Mucosa of descending colon (tissue), 3 donors: ENCODE data around the gene GPRC5B. TPM values are rescaled to one million over a fixed set of nuclear protein-coding genes. Genes with fewer than 3 reads are reported as not detected.

Experiments
- ATAC-seq: fragments of 200-7000 bp; cut with Tn5 transposase; one replicate; pipeline ENCODE4 v1.9.1; 2020; ENCODE audit warnings: mild to moderate bottlenecking, moderate library complexity
- DNase-seq, 3 donors: peaks; one replicate each; pipeline ENCODE4 v3.0.0-alpha.2; 2020
- H3K36me3 ChIP-seq: fragments of 200-600 bp; one replicate; pipeline ENCODE4 v1.8.0; 2021; ENCODE audit warnings: low read depth, mild to moderate bottlenecking
- H3K4me1 ChIP-seq: fragments of 200-600 bp; one replicate; pipeline ENCODE4 v1.8.0; 2021; ENCODE audit warnings: low read depth, mild to moderate bottlenecking
- H3K4me3 ChIP-seq: fragments of 200-600 bp; one replicate; pipeline ENCODE4 v1.8.0; 2021; ENCODE audit warnings: mild to moderate bottlenecking
- H3K9me3 ChIP-seq: fragments of 200-600 bp; one replicate; pipeline ENCODE4 v1.8.0; 2021; ENCODE audit warnings: mild to moderate bottlenecking
- intact Hi-C, 2 donors: fragments of 100-400 bp; cut with DNase I in 1 of 2; cut with micrococcal nuclease in 1 of 2; formaldehyde crosslinking; loops; one replicate each; pipeline versions ENCODE4 v1.11.0 to v1.11.1; 2022; cut with DNase I, micrococcal nuclease
- total RNA-seq, 3 donors: library from RNA; stranded (reverse); fragmentation: NEBNext Ultra II Directional in 2 of 3; extraction: Animal tissue kit (Norgen Biotek cat#: 25700) in 2 of 3; gene quantifications; one replicate each; pipeline versions ENCODE4 v1.2.1 to v1.2.4, GENCODE V29; 2021 to 2023
- TF ChIP-seq, protein P1 (sequence below): fragments of 200-600 bp; IDR thresholded peaks from one replicate; pipeline ENCODE4 v1.8.0; 2022; ENCODE audit warnings: antibody characterized with exemption, mild to moderate bottlenecking
- donor health status: DM: no; HTN: no; CAD: no; lungs with moderate emphysema.
- donor health status: DM: no; HTN: no; CAD: no.
- donor health status: DM: no; HTN: yes; CAD: no.

GPRC5B gene
- total RNA-seq, 3 donors from 2014 or later: 2.8 to 14.6 (median 6.2) TPM

DNA sequence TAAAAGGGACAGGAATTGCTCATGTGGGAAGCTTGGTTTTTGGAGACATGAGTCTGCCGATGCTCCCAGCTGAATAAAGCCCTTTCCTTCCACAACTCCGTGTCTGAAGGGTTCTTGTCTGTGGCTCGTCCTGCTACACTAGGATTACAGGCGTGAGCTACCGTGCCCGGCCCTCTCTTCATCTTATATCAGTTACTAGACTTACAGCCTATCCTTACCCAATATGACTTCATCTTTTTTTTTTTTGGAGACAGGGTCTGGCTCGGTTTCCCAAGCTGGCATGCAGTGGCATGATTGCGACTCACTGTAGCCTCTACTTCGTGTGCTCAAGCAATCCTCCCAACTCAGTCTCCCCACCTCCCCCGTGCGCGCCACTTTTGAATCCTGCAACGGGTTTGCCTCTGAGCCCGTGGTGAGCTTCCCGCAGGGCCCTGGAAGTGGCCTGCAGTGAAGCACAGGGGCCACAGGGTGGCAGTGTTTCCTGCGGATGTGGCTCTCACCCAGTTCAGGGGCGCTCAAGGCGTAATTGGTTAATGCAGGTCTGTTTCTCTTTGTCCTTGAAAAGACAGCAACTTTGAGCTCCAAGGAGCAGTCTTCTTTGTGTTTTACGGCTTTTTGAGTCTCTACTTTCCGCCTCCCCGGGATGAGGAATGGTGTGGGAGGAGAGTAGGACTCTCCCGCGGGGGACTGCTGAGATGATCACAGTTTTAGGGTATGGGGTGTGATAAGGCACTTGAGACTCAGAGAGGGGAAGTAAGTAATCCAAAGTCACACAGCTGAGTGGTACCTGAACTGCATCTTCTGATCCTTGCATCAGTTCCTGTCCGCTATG, 22.7 kb upstream of the GPRC5B start:
- no peaks in the 10 kb centered on the region for H3K36me3 ChIP-seq
- ATAC-seq (peak; percentile 97), DNase-seq (peak in 2 of 3 donors; percentile 68 to 70)
- intact Hi-C loops: loop anchor here in 1 of 2 donors (2.0 kb wide), 1 partner anchor 393 kb away; no protein-coding TSS in a partner anchor
- H3K9me3 ChIP-seq: no peaks in the 10 kb centered on the region
- TF ChIP-seq, protein P1, sequence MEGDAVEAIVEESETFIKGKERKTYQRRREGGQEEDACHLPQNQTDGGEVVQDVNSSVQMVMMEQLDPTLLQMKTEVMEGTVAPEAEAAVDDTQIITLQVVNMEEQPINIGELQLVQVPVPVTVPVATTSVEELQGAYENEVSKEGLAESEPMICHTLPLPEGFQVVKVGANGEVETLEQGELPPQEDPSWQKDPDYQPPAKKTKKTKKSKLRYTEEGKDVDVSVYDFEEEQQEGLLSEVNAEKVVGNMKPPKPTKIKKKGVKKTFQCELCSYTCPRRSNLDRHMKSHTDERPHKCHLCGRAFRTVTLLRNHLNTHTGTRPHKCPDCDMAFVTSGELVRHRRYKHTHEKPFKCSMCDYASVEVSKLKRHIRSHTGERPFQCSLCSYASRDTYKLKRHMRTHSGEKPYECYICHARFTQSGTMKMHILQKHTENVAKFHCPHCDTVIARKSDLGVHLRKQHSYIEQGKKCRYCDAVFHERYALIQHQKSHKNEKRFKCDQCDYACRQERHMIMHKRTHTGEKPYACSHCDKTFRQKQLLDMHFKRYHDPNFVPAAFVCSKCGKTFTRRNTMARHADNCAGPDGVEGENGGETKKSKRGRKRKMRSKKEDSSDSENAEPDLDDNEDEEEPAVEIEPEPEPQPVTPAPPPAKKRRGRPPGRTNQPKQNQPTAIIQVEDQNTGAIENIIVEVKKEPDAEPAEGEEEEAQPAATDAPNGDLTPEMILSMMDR: peak; percentile 94
- no peak overlapping the region for H3K4me3 ChIP-seq
- H3K4me1 ChIP-seq: no peaks in the 10 kb centered on the region

DNA sequence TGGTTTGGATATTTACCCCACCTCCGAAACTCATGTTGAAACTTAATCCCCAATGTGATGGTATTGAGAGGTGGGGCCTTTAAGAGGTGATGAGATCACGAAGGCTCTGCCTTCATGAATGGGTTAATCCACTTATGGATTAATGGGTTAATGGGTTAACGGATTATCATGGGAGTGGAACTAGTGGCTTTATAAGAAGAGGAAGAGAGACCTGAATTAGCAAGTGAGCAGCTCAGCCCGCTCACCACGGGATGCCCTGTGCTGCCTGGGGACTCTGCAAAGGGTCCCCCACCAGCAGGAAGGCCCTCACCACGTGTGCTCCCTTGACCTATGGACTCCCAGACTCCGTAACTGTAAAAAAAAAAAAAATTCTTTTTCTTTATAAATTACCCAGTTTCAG, 16.5 kb upstream of the GPRC5B start:
- ATAC-seq: no peak
- intact Hi-C loops: no loop called here
- no peaks in the 10 kb centered on the region for H3K9me3 ChIP-seq
- no peak for DNase-seq
- H3K4me1 ChIP-seq: no peaks in the 10 kb centered on the region
- TF ChIP-seq, protein P1: no peak
- H3K4me3 ChIP-seq: no peak overlapping the region
- no peaks in the 10 kb centered on the region for H3K36me3 ChIP-seq

DNA sequence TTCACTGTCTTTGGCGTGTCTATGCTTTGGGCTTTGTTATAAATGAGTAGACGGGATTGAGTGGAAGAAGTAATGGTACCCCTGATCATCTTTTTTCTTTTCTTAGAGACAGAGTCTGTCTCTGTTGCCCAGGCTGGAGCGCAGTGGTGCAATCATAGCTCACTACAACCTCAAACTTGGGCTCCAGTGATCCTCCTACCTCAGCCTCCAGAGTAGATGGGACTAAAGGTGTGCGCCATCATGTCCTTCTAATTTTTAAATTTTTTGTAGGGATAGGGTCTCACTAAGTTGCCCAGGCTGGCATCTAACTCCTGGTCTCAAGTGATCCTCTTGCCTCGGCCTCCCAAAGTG, 14.9 kb upstream of the GPRC5B start:
- Histone ChIP-seq H3K9me3 (no peaks in the 10 kb centered on the region), H3K4me1 (no peaks in the 10 kb centered on the region), H3K4me3 (no peak overlapping the region), H3K36me3 (no peaks in the 10 kb centered on the region)
- no peak for ATAC-seq
- TF ChIP-seq, protein P1: no peak
- no peak for DNase-seq
- intact Hi-C loops: loop anchor here in 1 of 2 donors (5.0 kb wide), 1 partner anchor 483 kb away; no protein-coding TSS in a partner anchor

DNA sequence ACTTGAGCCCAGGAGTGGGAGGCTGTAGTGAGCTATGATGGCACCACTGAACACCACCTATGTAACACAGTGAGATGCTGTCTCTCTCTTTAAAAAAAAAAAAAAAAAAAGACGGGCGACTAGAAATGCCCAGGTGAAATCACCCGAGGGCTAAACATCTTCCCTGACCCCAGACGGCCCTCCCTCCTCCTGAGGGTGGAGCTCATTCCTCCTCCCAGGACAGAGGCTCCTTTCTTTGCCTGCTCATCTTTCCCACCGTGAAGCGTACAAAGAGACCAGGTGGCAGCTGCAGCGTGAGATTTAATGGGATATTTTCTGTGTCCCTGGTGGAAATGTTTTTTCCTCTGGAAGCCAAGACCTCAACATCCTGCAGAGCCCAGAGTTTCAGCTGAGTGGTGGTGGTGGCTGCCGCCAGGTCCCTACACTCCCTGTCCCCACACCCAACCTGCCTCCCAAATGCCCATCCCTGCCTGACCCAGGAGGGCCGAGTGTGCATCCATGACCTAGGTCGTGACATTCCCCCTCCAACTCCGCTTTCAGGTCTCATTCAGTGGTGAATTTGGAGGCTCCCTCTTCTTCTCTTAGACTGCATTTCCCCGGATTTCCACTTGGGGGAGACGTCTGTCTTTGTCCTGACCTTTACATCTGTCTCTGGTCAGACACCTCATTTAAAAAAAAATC, 14.4 kb upstream of the GPRC5B start:
- intact Hi-C loops: loop anchor here in 1 of 2 donors (5.0 kb wide), 1 partner anchor 483 kb away; no protein-coding TSS in a partner anchor
- DNase-seq (peak in 1 of 3 donors; percentile 74), ATAC-seq (peak; percentile 70)
- H3K36me3 ChIP-seq: no peaks in the 10 kb centered on the region
- no peaks in the 10 kb centered on the region for H3K9me3 ChIP-seq
- TF ChIP-seq, protein P1: peak; percentile 19
- no peaks in the 10 kb centered on the region for H3K4me1 ChIP-seq
- no peak overlapping the region for H3K4me3 ChIP-seq

DNA sequence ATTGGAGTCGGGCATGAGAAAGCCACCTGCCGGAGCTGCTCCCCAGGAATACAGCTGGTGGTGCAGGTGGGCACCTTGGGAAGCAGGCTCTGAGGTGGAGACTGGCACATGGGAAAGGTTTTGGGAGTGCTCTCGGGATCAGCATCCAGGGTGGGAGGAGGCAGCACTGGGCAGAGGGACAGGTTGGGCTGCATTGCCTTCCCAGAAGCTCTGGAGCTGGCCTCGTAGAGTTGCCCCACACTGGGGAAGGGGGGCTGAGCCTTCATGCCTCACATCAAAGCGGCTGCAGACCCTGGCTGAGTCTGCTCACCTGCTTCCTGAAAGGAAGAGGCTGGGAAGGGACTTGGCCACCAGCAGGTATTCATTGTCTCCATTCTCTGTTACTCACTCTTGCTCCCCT, 13.5 kb upstream of the GPRC5B start:
- no peak for DNase-seq
- Histone ChIP-seq H3K4me1 (no peaks in the 10 kb centered on the region), H3K36me3 (no peaks in the 10 kb centered on the region), H3K4me3 (no peak overlapping the region), H3K9me3 (no peaks in the 10 kb centered on the region)
- TF ChIP-seq, protein P1: no peak
- ATAC-seq: no peak
- intact Hi-C loops: loop anchor here in 1 of 2 donors (5.0 kb wide), 1 partner anchor 484 kb away; no protein-coding TSS in a partner anchor
